Measurements from ENCODE around the gene CUX1.
A peak's percentile ranks its signal among the peaks of the same experiment; 100 is the strongest.

- TF ChIP-seq CTCF (IDR thresholded peaks at IDR 0.05): no peak
- no peak for TF ChIP-seq EP300 (IDR thresholded peaks at IDR 0.05; ENCODE audit: low read depth)
- TF ChIP-seq POLR2AphosphoS5 (IDR thresholded peaks at IDR 0.05): peak; percentile 19 to 74 (median 67)
- no peak for TF ChIP-seq POLR2A (IDR thresholded peaks at IDR 0.05)
Observed at GRCh38 chr7:101952355-101953247, 135.2 kb downstream of the CUX1 start.
